Sigmoid colon (tissue), 7 donors: ENCODE data around the gene EVA1A. TPM values are rescaled to one million over a fixed set of nuclear protein-coding genes. Genes with fewer than 3 reads are reported as not detected.
"Not testable (repeated sequence)": the region's sequence is repeated elsewhere in the genome, so short reads cannot be mapped to it uniquely, and the experiment has no call there.

ENCODE experiments used
- DNase-seq: peaks from one replicate; pipeline ENCODE4 v3.0.0-alpha.2; 2019
- H3K27ac ChIP-seq, 4 donors: fragments of 200-600 bp; sonication (generic); one replicate each; pipeline ENCODE4 v1.5.1; 2016 to 2019; ENCODE audit warnings: mild to moderate bottlenecking in 1 of 4
- H3K27me3 ChIP-seq, 3 donors: fragments of 200-600 bp; sonication (generic); one replicate each; pipeline ENCODE4 v1.5.1; 2019; ENCODE audit warnings: mild to moderate bottlenecking in 1 of 3
- H3K36me3 ChIP-seq, 4 donors: fragments of 200-600 bp; sonication (generic); one replicate each; pipeline ENCODE4 v1.5.1; 2016 to 2019
- H3K4me1 ChIP-seq, 4 donors: fragments of 200-600 bp; sonication (generic); one replicate each; pipeline ENCODE4 v1.5.1; 2017 to 2019
- H3K4me3 ChIP-seq, 4 donors: fragments of 200-600 bp; sonication (generic); one replicate each; pipeline ENCODE4 v1.5.1; 2017 to 2019; ENCODE audit warnings: mild to moderate bottlenecking in 2 of 4, moderate library complexity in 1 of 4
- H3K9me3 ChIP-seq, 4 donors: fragments of 200-600 bp in 3 of 4; sonication (generic) in 3 of 4; one replicate each; pipeline versions ENCODE4 v1.5.1 to v1.6.1; 2013 to 2019
- EP300 ChIP-seq, 4 donors: sonication (generic); formaldehyde crosslinking; IDR thresholded peaks; one replicate each; pipeline ENCODE4 v1.6.1; 2017; ENCODE audit warnings: antibody characterized with exemption in 4 of 4
- POLR2A ChIP-seq, 2 donors: fragments of 450-650 bp; IDR thresholded peaks; one replicate each; pipeline ENCODE4 v1.6.1; 2016; ENCODE audit warnings: antibody characterized with exemption in 2 of 2, mild to moderate bottlenecking in 2 of 2, moderate library complexity in 2 of 2
- POLR2AphosphoS5 ChIP-seq, 4 donors: sonication (generic); formaldehyde crosslinking; IDR thresholded peaks; one replicate each; pipeline ENCODE4 v1.6.1; 2017; ENCODE audit warnings: antibody characterized with exemption in 4 of 4
- whole genome bisulfite sequencing, 2 donors: extraction: QIAGEN DNeasy Blood & Tissue Kit; methylation state at CpG; one replicate each; pipeline ENCODE4 v1.1.7; 2013; 5-methylcytosine and 5-hydroxymethylcytosine counted together
- intact Hi-C: fragments of 100-400 bp; cut with DNase I; formaldehyde crosslinking; loops from one replicate; pipeline ENCODE4 v1.15.1; 2023
- polyA plus RNA-seq, 3 donors: library from polyadenylated mRNA; stranded (reverse); fragments of 200-250 nt; gene quantifications; one replicate each; pipeline ENCODE4 v1.2.3, GENCODE V29; 2013
- total RNA-seq, 4 donors: library from RNA; depleted of rRNA; stranded (reverse); fragments of >200 nt; gene quantifications; one replicate each; pipeline ENCODE4 v1.1.0, GENCODE V29; 2016
- TF ChIP-seq, protein P1 (sequence below), 4 experiments: fragments of 450-650 bp in 3 of 4; fragments of 200-600 bp in 1 of 4; IDR thresholded peaks; one replicate each; pipeline ENCODE4 v1.5.1; 2016 to 2019; ENCODE audit warnings: antibody characterized with exemption in 4 of 4, mild to moderate bottlenecking in 3 of 4, moderate library complexity in 2 of 4
- donor health status: healthy with polysubstance abuse.
- donor health status: Bipolar disorder and iron deficiency.
- donor health status: healthy.

The EVA1A gene
- total and polyA plus RNA-seq, 7 donors, result 1.2 to 5.4 (median 1.2) TPM; not detected in 4

DNA sequence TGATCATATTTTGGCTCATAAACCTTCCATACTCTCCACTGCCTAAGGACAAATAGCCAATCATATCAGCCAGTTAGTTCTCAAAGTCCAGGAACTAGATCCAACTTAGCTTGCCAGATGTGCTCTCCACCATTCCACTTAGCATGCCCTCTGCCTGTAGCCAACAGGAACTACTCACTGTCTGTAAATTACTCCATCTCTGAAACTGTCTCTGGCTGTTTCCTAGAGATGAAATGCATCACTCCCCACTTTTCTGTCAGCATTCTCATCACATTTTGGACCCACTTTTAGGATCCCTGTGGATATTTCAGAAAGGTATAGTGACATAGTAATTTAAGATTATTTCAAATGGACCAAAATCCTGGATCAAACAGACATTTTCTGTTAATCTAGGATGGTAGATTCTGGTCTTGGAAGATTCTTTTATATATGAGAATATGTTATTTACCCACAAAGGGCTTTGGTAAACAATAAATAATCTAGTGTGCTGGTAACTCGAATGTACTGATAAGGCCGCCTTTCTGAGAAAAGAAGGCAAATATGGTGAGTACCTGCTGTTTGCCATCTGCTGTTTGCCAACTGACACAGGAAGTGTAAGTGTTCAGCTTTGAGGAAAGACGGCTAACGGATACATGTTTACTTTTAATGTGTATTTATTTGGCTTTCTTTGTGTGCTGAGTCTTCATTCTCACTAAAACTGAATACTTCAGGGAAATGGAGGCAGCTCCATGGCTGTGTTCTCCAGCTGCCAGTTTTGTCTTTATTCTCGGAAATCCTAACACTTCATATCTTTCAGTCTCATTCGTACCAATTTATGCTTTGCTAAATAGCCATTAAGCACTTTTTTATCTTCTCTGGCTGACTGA lies 79.5 kb downstream of the EVA1A start:
- no peaks in the 10 kb centered on the region for H3K4me1 ChIP-seq
- H3K9me3 ChIP-seq, result no peaks in the 10 kb centered on the region
- TF ChIP-seq EP300 (IDR thresholded peaks at IDR 0.05), result no peak
- TF ChIP-seq POLR2AphosphoS5 (IDR thresholded peaks at IDR 0.05), result no peak
- TF ChIP-seq, protein P1, sequence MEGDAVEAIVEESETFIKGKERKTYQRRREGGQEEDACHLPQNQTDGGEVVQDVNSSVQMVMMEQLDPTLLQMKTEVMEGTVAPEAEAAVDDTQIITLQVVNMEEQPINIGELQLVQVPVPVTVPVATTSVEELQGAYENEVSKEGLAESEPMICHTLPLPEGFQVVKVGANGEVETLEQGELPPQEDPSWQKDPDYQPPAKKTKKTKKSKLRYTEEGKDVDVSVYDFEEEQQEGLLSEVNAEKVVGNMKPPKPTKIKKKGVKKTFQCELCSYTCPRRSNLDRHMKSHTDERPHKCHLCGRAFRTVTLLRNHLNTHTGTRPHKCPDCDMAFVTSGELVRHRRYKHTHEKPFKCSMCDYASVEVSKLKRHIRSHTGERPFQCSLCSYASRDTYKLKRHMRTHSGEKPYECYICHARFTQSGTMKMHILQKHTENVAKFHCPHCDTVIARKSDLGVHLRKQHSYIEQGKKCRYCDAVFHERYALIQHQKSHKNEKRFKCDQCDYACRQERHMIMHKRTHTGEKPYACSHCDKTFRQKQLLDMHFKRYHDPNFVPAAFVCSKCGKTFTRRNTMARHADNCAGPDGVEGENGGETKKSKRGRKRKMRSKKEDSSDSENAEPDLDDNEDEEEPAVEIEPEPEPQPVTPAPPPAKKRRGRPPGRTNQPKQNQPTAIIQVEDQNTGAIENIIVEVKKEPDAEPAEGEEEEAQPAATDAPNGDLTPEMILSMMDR (IDR thresholded peaks at IDR 0.05), result no peak
- no peak for TF ChIP-seq POLR2A (IDR thresholded peaks at IDR 0.05)
- H3K36me3 ChIP-seq, result no peaks in the 10 kb centered on the region
- no peak overlapping the region for H3K27ac ChIP-seq
- no peak overlapping the region for H3K4me3 ChIP-seq
- H3K27me3 ChIP-seq, result no peaks in the 10 kb centered on the region
- intact Hi-C loops, result no loop called here
- 13 to 47% methylated on average over 6 of the region's 6 CpGs for WGBS, 2 donors
- no peak for DNase-seq

DNA sequence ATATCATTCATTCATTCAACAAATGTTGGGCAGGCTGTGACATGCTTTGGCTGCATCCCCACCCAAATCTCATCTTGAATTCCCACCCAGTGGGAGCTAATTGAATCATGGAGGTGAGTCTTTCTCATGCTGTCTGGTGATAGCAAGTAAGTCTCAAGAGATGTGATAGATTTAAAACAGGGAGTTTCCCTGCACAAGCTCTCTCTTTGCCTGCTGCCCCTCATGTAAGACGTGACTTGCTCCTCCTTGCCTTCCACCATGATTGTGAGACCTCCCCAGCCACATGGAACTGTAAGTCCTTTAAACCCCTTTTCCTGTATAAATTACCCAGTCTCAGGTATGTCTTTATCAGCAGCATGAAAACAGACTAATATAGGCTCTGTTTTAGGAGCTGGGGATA lies 83.0 kb downstream of the EVA1A start:
- H3K4me1 ChIP-seq, intact Hi-C loops, H3K27ac ChIP-seq, H3K9me3 ChIP-seq, DNase-seq, H3K4me3 ChIP-seq, H3K36me3 ChIP-seq, H3K27me3 ChIP-seq: not testable (repeated sequence)
- 83 to 94% methylated on average over 1 of the region's 1 CpG for WGBS, 2 donors

DNA sequence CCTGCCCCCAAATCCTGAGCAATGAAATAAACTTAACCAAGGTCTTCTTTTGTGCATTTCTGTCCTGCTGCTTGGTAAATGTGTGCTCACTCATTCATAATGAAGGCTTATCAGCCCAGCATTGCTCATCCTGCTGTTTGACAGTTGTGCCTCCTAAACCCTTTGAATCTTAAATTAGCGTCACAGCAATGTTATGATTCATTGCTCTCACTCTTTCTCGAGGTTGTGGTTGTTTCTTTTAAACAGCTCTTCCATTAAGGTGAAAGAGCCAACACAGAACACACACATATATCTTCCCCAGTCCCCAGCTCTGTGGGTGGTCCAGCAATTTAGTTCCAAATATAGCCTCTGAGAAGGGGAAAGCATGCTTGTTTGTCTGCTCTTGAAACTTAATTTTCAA lies 84.0 kb downstream of the EVA1A start:
- Histone ChIP-seq H3K4me1 (no peaks in the 10 kb centered on the region), H3K36me3 (no peaks in the 10 kb centered on the region), H3K27me3 (no peaks in the 10 kb centered on the region), H3K4me3 (no peak overlapping the region), H3K9me3 (no peaks in the 10 kb centered on the region), H3K27ac (no peak overlapping the region)
- no peak for DNase-seq
- 26 to 27% methylated on average over 2 of the region's 2 CpGs for WGBS, 2 donors
- intact Hi-C loops, result no loop called here
- TF ChIP-seq EP300 (IDR thresholded peaks at IDR 0.05) (no peak), POLR2AphosphoS5 (IDR thresholded peaks at IDR 0.05) (no peak), POLR2A (IDR thresholded peaks at IDR 0.05) (no peak)
- TF ChIP-seq, protein P1 (IDR thresholded peaks at IDR 0.05), result no peak

DNA sequence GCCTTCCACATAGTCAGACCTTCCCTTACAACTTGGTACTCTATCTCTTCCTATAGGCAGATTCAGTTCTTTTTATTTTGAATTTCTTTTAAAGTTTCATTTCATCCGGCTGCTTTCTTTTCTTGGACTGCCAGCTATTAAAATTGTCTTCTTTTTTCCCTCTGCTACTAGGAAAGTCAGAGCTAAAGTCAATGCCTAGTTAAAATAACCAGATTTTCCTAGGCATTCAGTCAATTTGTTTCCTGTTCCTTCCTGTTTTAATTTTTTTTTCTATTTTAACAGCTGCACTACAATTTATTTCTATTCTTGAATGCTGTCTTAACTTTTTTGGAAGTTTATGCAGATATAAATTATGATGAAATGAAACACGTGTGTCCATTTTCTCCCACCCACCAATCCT lies 84.8 kb downstream of the EVA1A start:
- Histone ChIP-seq H3K36me3 (no peaks in the 10 kb centered on the region), H3K27ac (no peak overlapping the region), H3K27me3 (no peaks in the 10 kb centered on the region), H3K4me3 (no peak overlapping the region), H3K9me3 (no peaks in the 10 kb centered on the region), H3K4me1 (no peaks in the 10 kb centered on the region)
- no peak for DNase-seq
- 44 to 68% methylated on average over 2 of the region's 2 CpGs for WGBS, 2 donors
- TF ChIP-seq EP300 (IDR thresholded peaks at IDR 0.05) (no peak), POLR2A (IDR thresholded peaks at IDR 0.05) (no peak), POLR2AphosphoS5 (IDR thresholded peaks at IDR 0.05) (no peak)
- TF ChIP-seq, protein P1 (IDR thresholded peaks at IDR 0.05), result no peak
- intact Hi-C loops, result no loop called here

DNA sequence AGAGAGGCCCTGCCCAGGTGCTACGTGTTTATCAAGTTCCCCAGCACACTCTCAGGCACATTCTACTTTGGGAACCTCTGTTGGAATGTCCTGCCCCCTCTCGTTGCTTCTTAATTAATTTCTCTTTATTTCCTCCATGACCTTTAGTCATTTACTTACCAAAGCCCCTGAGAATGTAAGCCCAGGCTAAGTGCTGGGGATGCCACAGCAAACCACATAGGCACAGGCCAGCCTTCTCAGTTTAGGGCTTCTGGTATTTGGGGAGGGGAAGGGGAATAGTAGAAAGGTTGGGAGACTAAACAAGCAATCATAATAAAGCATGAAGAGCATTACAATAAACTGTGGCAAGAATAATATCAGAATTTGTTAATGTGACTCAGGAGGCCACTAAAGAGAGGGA lies 85.7 kb downstream of the EVA1A start:
- DNase-seq, result no peak
- WGBS, 2 donors, result 29 to 77% methylated on average over 2 of the region's 2 CpGs
- intact Hi-C loops, result no loop called here

More for the DNA sequence above, 85.7 kb downstream of the EVA1A start:
- H3K9me3 ChIP-seq, result no peaks in the 10 kb centered on the region
- TF ChIP-seq EP300 (IDR thresholded peaks at IDR 0.05) (no peak), POLR2AphosphoS5 (IDR thresholded peaks at IDR 0.05) (no peak)
- no peak overlapping the region for H3K27ac ChIP-seq
- no peak overlapping the region for H3K4me3 ChIP-seq
- H3K4me1 ChIP-seq, result no peaks in the 10 kb centered on the region
- H3K27me3 ChIP-seq, result no peaks in the 10 kb centered on the region
- no peaks in the 10 kb centered on the region for H3K36me3 ChIP-seq
